Measurements from ENCODE around the gene BEST3. TPM values are rescaled to one million over a fixed set of nuclear protein-coding genes. Genes with fewer than 3 reads are reported as not detected.
"Not testable (repeated sequence)": the region's sequence is repeated elsewhere in the genome, so short reads cannot be mapped to it uniquely, and the experiment has no call there.

BEST3 gene
- total RNA-seq, 2 experiments from 2014 or later, result not detected

- ChIA-PET POLR2A (no interaction called here), CTCF (no interaction called here)
- no peak for DNase-seq
- no peak overlapping the region for H3K27ac Mint-ChIP-seq
- peaks cover 28% of the 10 kb centered on the region for H3K27me3 Mint-ChIP-seq
- no peaks in the 10 kb centered on the region for H3K4me1 Mint-ChIP-seq
- H3K36me3 Mint-ChIP-seq (ENCODE audit: low read depth), result no peaks in the 10 kb centered on the region
- H3K4me3 Mint-ChIP-seq, result no peak overlapping the region
- H3K9me3 Mint-ChIP-seq, result no peaks in the 10 kb centered on the region
Observed at GRCh38 chr12:69682110-69682755, 16.9 kb downstream of the BEST3 start.

- CTCF ChIA-PET, result interaction anchor here (0.6 kb wide), 1 partner anchor 321 kb away, joined by 3 read pairs; no protein-coding TSS in a partner anchor
- no peak for DNase-seq
- H3K27ac Mint-ChIP-seq, result no peak overlapping the region
- POLR2A ChIA-PET, result no interaction called here
- no peaks in the 10 kb centered on the region for H3K36me3 Mint-ChIP-seq (ENCODE audit: low read depth)
- no peaks in the 10 kb centered on the region for H3K9me3 Mint-ChIP-seq
- H3K4me3 Mint-ChIP-seq, result no peak overlapping the region
- no peaks in the 10 kb centered on the region for H3K4me1 Mint-ChIP-seq
- H3K27me3 Mint-ChIP-seq, result peaks cover 12% of the 10 kb centered on the region
Observed at GRCh38 chr12:69679119-69679518, 20.0 kb downstream of the BEST3 start.

GRCh38 chr12:69676257-69677012, 22.7 kb downstream of the BEST3 start:
- DNase-seq, result no peak
- no peaks in the 10 kb centered on the region for H3K4me1 Mint-ChIP-seq
- peaks cover 3% of the 10 kb centered on the region for H3K27me3 Mint-ChIP-seq
- no peaks in the 10 kb centered on the region for H3K36me3 Mint-ChIP-seq (ENCODE audit: low read depth)
- no peaks in the 10 kb centered on the region for H3K9me3 Mint-ChIP-seq
- POLR2A ChIA-PET, result no interaction called here
- no peak overlapping the region for H3K4me3 Mint-ChIP-seq
- CTCF ChIA-PET, result no interaction called here
- no peak overlapping the region for H3K27ac Mint-ChIP-seq

- POLR2A ChIA-PET, result no interaction called here
- Mint-ChIP-seq H3K4me3 (no peak overlapping the region), H3K4me1 (no peaks in the 10 kb centered on the region), H3K27ac (no peak overlapping the region), H3K9me3 (no peaks in the 10 kb centered on the region), H3K27me3 (peaks cover 3% of the 10 kb centered on the region), H3K36me3 (ENCODE audit: low read depth) (no peaks in the 10 kb centered on the region)
- no peak for DNase-seq
- CTCF ChIA-PET, result interaction anchor here (2.0 kb wide), 1 partner anchor 18 kb away, joined by 5 read pairs; no protein-coding TSS in a partner anchor
Observed at GRCh38 chr12:69672195-69672594, 26.9 kb downstream of the BEST3 start.

GRCh38 chr12:69671597-69671996, 27.5 kb downstream of the BEST3 start:
- ChIA-PET POLR2A (no interaction called here), CTCF (interaction anchor here (2.0 kb wide), 1 partner anchor 19 kb away, joined by 5 read pairs; no protein-coding TSS in a partner anchor)
- Mint-ChIP-seq H3K27me3 (peaks cover 3% of the 10 kb centered on the region), H3K9me3 (no peaks in the 10 kb centered on the region), H3K36me3 (ENCODE audit: low read depth) (no peaks in the 10 kb centered on the region), H3K4me1 (no peaks in the 10 kb centered on the region), H3K4me3 (no peak overlapping the region), H3K27ac (no peak overlapping the region)
- no peak for DNase-seq

- POLR2A ChIA-PET, result no interaction called here
- no peak overlapping the region for H3K4me3 Mint-ChIP-seq
- no peaks in the 10 kb centered on the region for H3K36me3 Mint-ChIP-seq (ENCODE audit: low read depth)
- CTCF ChIA-PET, result interaction anchor here (0.6 to 0.9 kb wide), 3 partner anchors 19 to 177 kb away, joined by 3 read pairs; no protein-coding TSS in a partner anchor
- H3K4me1 Mint-ChIP-seq, result no peaks in the 10 kb centered on the region
- no peak overlapping the region for H3K27ac Mint-ChIP-seq
- H3K27me3 Mint-ChIP-seq, result peaks cover 5% of the 10 kb centered on the region
- H3K9me3 Mint-ChIP-seq, result no peaks in the 10 kb centered on the region
- no peak for DNase-seq
Observed at GRCh38 chr12:69666798-69667197, 32.3 kb downstream of the BEST3 start.

GRCh38 chr12:69664930-69665377, 34.1 kb downstream of the BEST3 start:
- DNase-seq; H3K4me3 Mint-ChIP-seq; H3K36me3 Mint-ChIP-seq (ENCODE audit: low read depth); H3K27ac Mint-ChIP-seq; POLR2A ChIA-PET; CTCF ChIA-PET; H3K9me3 Mint-ChIP-seq; H3K4me1 Mint-ChIP-seq: not testable (repeated sequence)
- peaks cover 17% of the 10 kb centered on the region for H3K27me3 Mint-ChIP-seq

- Mint-ChIP-seq H3K36me3 (ENCODE audit: low read depth) (no peaks in the 10 kb centered on the region), H3K27ac (no peak overlapping the region), H3K4me1 (no peaks in the 10 kb centered on the region), H3K4me3 (no peak overlapping the region), H3K9me3 (no peaks in the 10 kb centered on the region), H3K27me3 (peaks cover 24% of the 10 kb centered on the region)
- ChIA-PET CTCF (interaction anchor here (1.1 kb wide), 1 partner anchor 10 kb away, joined by 4 read pairs; no protein-coding TSS in a partner anchor), POLR2A (no interaction called here)
- no peak for DNase-seq
Observed at GRCh38 chr12:69663726-69664125, 35.4 kb downstream of the BEST3 start.

GRCh38 chr12:69662764-69663163, 36.3 kb downstream of the BEST3 start:
- DNase-seq, result no peak
- CTCF ChIA-PET, result no interaction called here
- POLR2A ChIA-PET, result no interaction called here

GRCh38 chr12:69661386-69661785, 37.7 kb downstream of the BEST3 start:
- H3K9me3 Mint-ChIP-seq, result no peaks in the 10 kb centered on the region
- no peak overlapping the region for H3K4me3 Mint-ChIP-seq
- peaks cover 25% of the 10 kb centered on the region for H3K27me3 Mint-ChIP-seq
- POLR2A ChIA-PET, result no interaction called here
- H3K4me1 Mint-ChIP-seq, result no peaks in the 10 kb centered on the region
- H3K27ac Mint-ChIP-seq, result no peak overlapping the region
- no peaks in the 10 kb centered on the region for H3K36me3 Mint-ChIP-seq (ENCODE audit: low read depth)
- CTCF ChIA-PET, result interaction anchor here (1.3 kb wide), 1 partner anchor 21 kb away, joined by 4 read pairs; no protein-coding TSS in a partner anchor
- no peak for DNase-seq

More at GRCh38 chr12:69662764-69663163, 36.3 kb downstream of the BEST3 start:
- Mint-ChIP-seq H3K4me3 (no peak overlapping the region), H3K27ac (no peak overlapping the region), H3K27me3 (peaks cover 25% of the 10 kb centered on the region), H3K36me3 (ENCODE audit: low read depth) (no peaks in the 10 kb centered on the region), H3K9me3 (no peaks in the 10 kb centered on the region), H3K4me1 (no peaks in the 10 kb centered on the region)

- H3K36me3 Mint-ChIP-seq (ENCODE audit: low read depth), result no peaks in the 10 kb centered on the region
- CTCF ChIA-PET, result interaction anchor here (0.9 to 1.3 kb wide), 2 partner anchors 19 to 20 kb away, joined by 3 to 4 read pairs; no protein-coding TSS in a partner anchor
- no peak overlapping the region for H3K4me3 Mint-ChIP-seq
- H3K4me1 Mint-ChIP-seq, result no peaks in the 10 kb centered on the region
- POLR2A ChIA-PET, result no interaction called here
- no peak overlapping the region for H3K27ac Mint-ChIP-seq
- peaks cover 25% of the 10 kb centered on the region for H3K27me3 Mint-ChIP-seq
- DNase-seq, result no peak
- no peaks in the 10 kb centered on the region for H3K9me3 Mint-ChIP-seq
Observed at GRCh38 chr12:69660164-69660863, 38.8 kb downstream of the BEST3 start.

- Mint-ChIP-seq H3K4me1 (no peaks in the 10 kb centered on the region), H3K4me3 (no peak overlapping the region), H3K36me3 (ENCODE audit: low read depth) (no peaks in the 10 kb centered on the region), H3K27me3 (peaks cover 20% of the 10 kb centered on the region), H3K9me3 (no peaks in the 10 kb centered on the region), H3K27ac (no peak overlapping the region)
- ChIA-PET CTCF (no interaction called here), POLR2A (no interaction called here)
- no peak for DNase-seq
Observed at GRCh38 chr12:69658203-69658602, 40.9 kb downstream of the BEST3 start.

All from activated CD4-positive, alpha-beta T cell treated with anti-CD3 and anti-CD28 coated beads, Interleukin-2, amount 10 ng/mL, durations not matched to agents 7 days and 5 days (primary cell).